ENCODE data around the gene LAD1.

Gene LAD1

GRCh38 chr1:201381130-201381529, 18.0 kb downstream of the LAD1 start:
- TF ChIP-seq CTCF (IDR thresholded peaks at IDR 0.05; ENCODE audit: low read depth, low read length) = no peak
- DNase-seq (ENCODE audit: extremely low read depth, low read depth) = no peak

- TF ChIP-seq CTCF (IDR thresholded peaks at IDR 0.05; ENCODE audit: low read depth, low read length) = no peak
- no peak for DNase-seq (ENCODE audit: extremely low read depth, low read depth)
These were observed 19.3 kb downstream of the LAD1 start for GRCh38 chr1:201379733-201380242.

GRCh38 chr1:201378804-201379203, 20.3 kb downstream of the LAD1 start:
- TF ChIP-seq CTCF (IDR thresholded peaks at IDR 0.05; ENCODE audit: low read depth, low read length) = no peak
- no peak for DNase-seq (ENCODE audit: extremely low read depth, low read depth)

GRCh38 chr1:201377611-201378092, 21.5 kb downstream of the LAD1 start, which contains the start of gene TNNT2:
Gene TNNT2, minus strand, starts transcription at chr1:201377680. Its CDS starts 4,426 bp downstream, at chr1:201373254.
- DNase-seq (ENCODE audit: extremely low read depth, low read depth) = no peak
- no peak for TF ChIP-seq CTCF (IDR thresholded peaks at IDR 0.05; ENCODE audit: low read depth, low read length)

GRCh38 chr1:201376464-201377374, 22.4 kb downstream of the LAD1 start:
- TF ChIP-seq CTCF (IDR thresholded peaks at IDR 0.05; ENCODE audit: low read depth, low read length) = peak; percentile 44
- DNase-seq (ENCODE audit: extremely low read depth, low read depth) = no peak

- DNase-seq (ENCODE audit: extremely low read depth, low read depth) = no peak
- TF ChIP-seq CTCF (IDR thresholded peaks at IDR 0.05; ENCODE audit: low read depth, low read length) = no peak
These were observed 23.0 kb downstream of the LAD1 start for GRCh38 chr1:201376107-201376463.

GRCh38 chr1:201375169-201375568, 24.0 kb downstream of the LAD1 start:
- no peak for DNase-seq (ENCODE audit: extremely low read depth, low read depth)
- no peak for TF ChIP-seq CTCF (IDR thresholded peaks at IDR 0.05; ENCODE audit: low read depth, low read length)
